ENCODE results near the gene SKAP2.

SKAP2 gene

GRCh38 chr7:26864309-26865093, at the start of gene SKAP2:
Gene SKAP2 (minus strand): TSS chr7:26864590. CDS start chr7:26864429, 161 bp downstream.
- peak; percentile 100 for DNase-seq (ENCODE audit: low read depth, low spot score)

- no peak for DNase-seq (ENCODE audit: low read depth, low spot score)
These were observed 48.6 kb upstream of the SKAP2 start for GRCh38 chr7:26912933-26913536.

- DNase-seq (ENCODE audit: low read depth, low spot score), result no peak
These were observed 47.9 kb upstream of the SKAP2 start for GRCh38 chr7:26912338-26912737.

- peak; percentile 37 for DNase-seq (ENCODE audit: low read depth, low spot score)
These were observed 45.8 kb upstream of the SKAP2 start for GRCh38 chr7:26910221-26910620.

GRCh38 chr7:26900251-26900650, 35.9 kb upstream of the SKAP2 start:
- no peak for DNase-seq (ENCODE audit: low read depth, low spot score)

GRCh38 chr7:26899519-26899918, 35.1 kb upstream of the SKAP2 start:
- no peak for DNase-seq (ENCODE audit: low read depth, low spot score)

- DNase-seq (ENCODE audit: low read depth, low spot score), result no peak
These were observed 34.5 kb upstream of the SKAP2 start for GRCh38 chr7:26898891-26899290.

GRCh38 chr7:26897928-26898327, 33.5 kb upstream of the SKAP2 start:
- DNase-seq (ENCODE audit: low read depth, low spot score), result no peak

GRCh38 chr7:26891400-26892350, 27.3 kb upstream of the SKAP2 start:
- DNase-seq (ENCODE audit: low read depth, low spot score), result no peak

GRCh38 chr7:26880852-26881251, 16.5 kb upstream of the SKAP2 start:
- DNase-seq (ENCODE audit: low read depth, low spot score), result no peak

GRCh38 chr7:26879671-26880070, 15.3 kb upstream of the SKAP2 start:
- DNase-seq (ENCODE audit: low read depth, low spot score), result no peak

- DNase-seq (ENCODE audit: low read depth, low spot score), result no peak
These were observed 4.6 kb upstream of the SKAP2 start for GRCh38 chr7:26868841-26869495.

- no peak for DNase-seq (ENCODE audit: low read depth, low spot score)
These were observed 651 bp upstream of the SKAP2 start for GRCh38 chr7:26865094-26865388.

- no peak for DNase-seq (ENCODE audit: low read depth, low spot score)
These were observed 677 bp downstream of the SKAP2 start for GRCh38 chr7:26863518-26864308.

GRCh38 chr7:26862834-26863233, 1.6 kb downstream of the SKAP2 start:
- no peak for DNase-seq (ENCODE audit: low read depth, low spot score)

- DNase-seq (ENCODE audit: low read depth, low spot score), result no peak
These were observed 3.3 kb downstream of the SKAP2 start for GRCh38 chr7:26861050-26861449.

- DNase-seq (ENCODE audit: low read depth, low spot score), result no peak
These were observed 4.0 kb downstream of the SKAP2 start for GRCh38 chr7:26860361-26860760.

GRCh38 chr7:26859720-26860119, 4.7 kb downstream of the SKAP2 start:
- DNase-seq (ENCODE audit: low read depth, low spot score), result no peak

GRCh38 chr7:26858735-26859134, 5.7 kb downstream of the SKAP2 start:
- peak; percentile 23 for DNase-seq (ENCODE audit: low read depth, low spot score)

- DNase-seq (ENCODE audit: low read depth, low spot score), result no peak
These were observed 6.1 kb downstream of the SKAP2 start for GRCh38 chr7:26858241-26858715.

Measured in ELF-1 (cell line).